ENCODE results near the gene KIAA1586.

The KIAA1586 gene

DNA sequence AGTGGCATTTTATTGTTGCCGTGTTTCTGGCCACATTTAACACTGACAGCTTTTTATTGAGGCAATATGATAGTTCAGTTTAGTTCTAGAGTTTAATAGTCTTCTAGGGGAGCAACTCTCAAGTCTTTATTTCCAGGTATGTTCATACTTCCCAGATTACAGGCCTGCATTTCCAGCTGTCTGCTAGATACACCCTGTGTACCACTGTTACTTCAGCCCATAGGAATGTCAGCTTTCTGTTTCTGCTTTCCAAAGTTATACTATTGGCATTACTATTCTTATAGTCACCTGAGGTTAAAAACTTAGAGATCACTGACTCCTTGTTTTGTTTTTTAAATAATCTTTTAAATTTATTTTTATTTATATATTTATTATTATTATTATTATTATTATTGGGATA lies 51.1 kb downstream of the KIAA1586 start:
- intact Hi-C loops (cut with micrococcal nuclease) = no loop called here
- H3K4me3 Mint-ChIP-seq = no peak overlapping the region
- H3K4me1 Mint-ChIP-seq (ENCODE audit: low read depth) = peaks cover 33% of the 10 kb centered on the region
- H3K9me3 Mint-ChIP-seq = no peaks in the 10 kb centered on the region
- no peaks in the 10 kb centered on the region for H3K27me3 Mint-ChIP-seq
- no peak overlapping the region for H3K27ac Mint-ChIP-seq
- peaks cover 69% of the 10 kb centered on the region for H3K36me3 Mint-ChIP-seq (ENCODE audit: low read depth)

DNA sequence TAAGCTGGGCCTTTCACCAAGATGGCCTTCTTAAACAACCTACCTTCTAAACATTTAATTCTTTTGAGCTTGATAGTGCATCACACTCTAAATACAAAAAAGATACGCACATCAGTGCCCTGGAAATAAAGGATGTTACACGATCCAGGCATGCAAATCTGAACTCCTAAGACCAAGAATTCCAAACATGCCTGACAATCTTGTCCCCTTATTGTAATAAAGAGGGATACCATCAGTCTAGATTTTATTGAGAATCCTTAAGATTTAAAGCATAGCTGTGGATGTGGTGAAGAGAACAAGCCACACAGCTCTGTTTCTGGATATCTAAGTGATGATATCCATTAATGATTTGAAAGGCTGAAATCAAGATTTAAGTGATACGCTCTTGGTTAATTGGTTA lies 56.5 kb downstream of the KIAA1586 start:
- Mint-ChIP-seq H3K36me3 (ENCODE audit: low read depth) (peaks cover 68% of the 10 kb centered on the region), H3K27me3 (no peaks in the 10 kb centered on the region), H3K4me3 (no peak overlapping the region), H3K9me3 (no peaks in the 10 kb centered on the region), H3K4me1 (ENCODE audit: low read depth) (peaks cover 38% of the 10 kb centered on the region), H3K27ac (no peak overlapping the region)
- intact Hi-C loops (cut with micrococcal nuclease) = no loop called here

DNA sequence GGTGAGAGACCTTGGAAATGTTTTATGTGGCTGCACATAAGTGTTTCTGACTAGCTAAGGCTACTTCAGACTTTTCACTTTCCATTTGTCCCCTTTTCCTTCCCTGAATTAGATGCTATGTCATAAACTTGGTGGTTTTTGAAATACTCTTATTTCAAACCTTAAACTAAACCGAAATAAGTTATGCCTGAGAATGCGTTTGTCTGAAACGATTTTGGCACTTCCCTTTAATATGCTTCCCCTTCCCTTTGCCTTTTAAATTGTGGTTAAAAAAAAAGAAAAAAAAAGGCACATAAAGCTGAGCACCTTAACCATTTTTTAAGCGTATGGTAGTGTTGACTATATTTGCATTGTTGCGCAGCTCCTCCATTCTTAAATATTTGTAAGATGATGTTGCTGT lies 57.8 kb downstream of the KIAA1586 start:
- Mint-ChIP-seq H3K4me1 (ENCODE audit: low read depth) (peaks cover 42% of the 10 kb centered on the region), H3K9me3 (no peaks in the 10 kb centered on the region), H3K36me3 (ENCODE audit: low read depth) (peaks cover 54% of the 10 kb centered on the region), H3K4me3 (peak overlapping the region; percentile 52), H3K27me3 (no peaks in the 10 kb centered on the region), H3K27ac (peak overlapping the region; percentile 21)
- intact Hi-C loops (cut with micrococcal nuclease) = no loop called here

Measured in dendritic cell treated with granulocyte-macrophage colony-stimulating factor and Interleukin-4, amounts not matched to agents 40 ng/mL and 50 ng/mL, for 4 days (primary cell).